Calu3 (cell line): ENCODE measurements around the gene RAB40B. TPM values are rescaled to one million over a fixed set of nuclear protein-coding genes. Genes with fewer than 3 reads are reported as not detected.

Experiments used
- BruUV-seq: library from RNA; stranded (reverse); fragments of 400-500 nt; replicated peaks from 2 replicates; lab custom pipeline; 2021; lab: Mats Ljungman, UMichigan
- CTCF ChIA-PET: fragments of 300-600 bp; sonication (Branson Sonifier 250); formaldehyde crosslinking; loops from one replicate; lab custom pipeline; 2022; ENCODE audit warnings: antibody characterized with exemption; lab: Charles Lee
- DNase-seq: peaks from one replicate; pipeline ENCODE4 v3.0.0; 2022
- H3K27ac Mint-ChIP-seq: one replicate; pipeline ENCODE4 v1.8.0; 2022; ENCODE audit warnings: mixed read lengths; ENCODE audit not compliant: unreplicated experiment
- H3K27me3 Mint-ChIP-seq: one replicate; pipeline ENCODE4 v1.8.0; 2022; ENCODE audit warnings: mixed read lengths; ENCODE audit not compliant: unreplicated experiment
- H3K36me3 Mint-ChIP-seq: one replicate; pipeline ENCODE4 v1.8.0; 2022; ENCODE audit warnings: mild to moderate bottlenecking, moderate library complexity, mixed read lengths; ENCODE audit not compliant: insufficient read depth, unreplicated experiment
- H3K4me1 Mint-ChIP-seq: one replicate; pipeline ENCODE4 v1.8.0; 2022; ENCODE audit warnings: mild to moderate bottlenecking, low read depth, mixed read lengths; ENCODE audit not compliant: unreplicated experiment
- H3K4me3 Mint-ChIP-seq: one replicate; pipeline ENCODE4 v1.8.0; 2022; ENCODE audit warnings: mild to moderate bottlenecking, low read depth, moderate library complexity, mixed read lengths; ENCODE audit not compliant: unreplicated experiment
- H3K9me3 Mint-ChIP-seq: one replicate; pipeline ENCODE4 v1.8.0; 2022; ENCODE audit warnings: low read depth, mixed read lengths; ENCODE audit not compliant: unreplicated experiment
- CTCF ChIP-seq: fragments of 200-600 bp; IDR thresholded peaks from one replicate; pipeline ENCODE4 v1.8.0; 2022; ENCODE audit warnings: antibody characterized with exemption; ENCODE audit not compliant: unreplicated experiment
- intact Hi-C: fragments of 100-400 bp; cut with micrococcal nuclease; formaldehyde crosslinking; loops from one replicate; pipeline ENCODE4 v1.10.0; 2022; ENCODE audit not compliant: unreplicated experiment
- total RNA-seq: library from RNA; stranded (reverse); gene quantifications from 2 replicates; pipeline ENCODE4 v1.2.3, GENCODE V29; 2022

Gene RAB40B
- total RNA-seq, 1 experiment from 2014 or later: 21.9 TPM

DNA sequence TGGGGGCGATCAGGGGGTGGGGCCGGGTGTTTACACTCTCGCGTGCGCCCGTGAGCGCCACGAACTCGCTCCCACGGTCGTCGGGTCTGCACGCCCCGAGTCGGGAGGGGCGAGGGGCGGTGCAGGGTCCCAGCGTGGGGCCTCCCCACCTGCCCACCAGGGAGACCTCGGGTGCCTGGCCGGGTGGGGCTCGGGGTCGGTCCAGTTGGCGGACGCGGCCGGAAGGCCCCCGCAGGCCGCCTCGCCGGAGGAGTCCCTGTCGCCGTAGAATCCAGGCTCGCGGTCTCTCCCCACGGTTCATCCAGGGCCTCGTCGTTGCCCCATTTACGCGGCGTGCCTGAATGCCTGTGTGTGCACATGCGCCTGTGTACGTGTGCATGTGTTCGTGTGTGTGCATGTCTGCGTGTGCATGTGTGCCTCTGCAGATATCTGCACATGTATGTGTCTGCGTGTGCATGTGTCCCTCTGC is 510 bp upstream of the RAB40B start:
- no peak for DNase-seq
- H3K27me3 Mint-ChIP-seq: no peaks in the 10 kb centered on the region
- peaks cover 4% of the 10 kb centered on the region for H3K9me3 Mint-ChIP-seq
- TF ChIP-seq CTCF: no peak
- H3K4me3 Mint-ChIP-seq: peak overlapping the region; percentile 73
- peak overlapping the region; percentile 85 for H3K27ac Mint-ChIP-seq
- no TSS peak for BruUV-seq
- H3K36me3 Mint-ChIP-seq: peaks cover 41% of the 10 kb centered on the region
- intact Hi-C loops: no loop called here
- CTCF ChIA-PET: interaction anchor here (1.0 kb wide), 1 partner anchor 12 kb away, joined by 5 read pairs; no protein-coding TSS in a partner anchor
- peaks cover 13% of the 10 kb centered on the region for H3K4me1 Mint-ChIP-seq

DNA sequence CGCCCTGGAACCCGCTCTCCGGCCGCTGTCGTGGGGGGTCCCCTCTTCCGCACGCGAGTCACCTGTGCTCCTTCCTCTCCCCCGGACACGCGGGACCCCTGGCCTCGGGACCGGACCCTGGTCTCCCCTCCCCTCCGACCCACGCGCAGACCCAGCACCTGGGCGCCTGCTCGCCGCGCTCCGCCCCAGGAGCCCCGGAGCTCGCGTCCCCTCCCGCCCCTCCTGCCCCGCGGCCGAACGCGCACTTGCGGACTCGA is 762 bp downstream of the RAB40B start:
- no TSS peak for BruUV-seq
- DNase-seq: no peak
- Mint-ChIP-seq H3K4me1 (peaks cover 9% of the 10 kb centered on the region), H3K27ac (no peak overlapping the region), H3K36me3 (peaks cover 41% of the 10 kb centered on the region), H3K4me3 (peak overlapping the region; percentile 73), H3K27me3 (no peaks in the 10 kb centered on the region), H3K9me3 (peaks cover 4% of the 10 kb centered on the region)
- CTCF ChIA-PET: no interaction called here
- no peak for TF ChIP-seq CTCF
- intact Hi-C loops: no loop called here

DNA sequence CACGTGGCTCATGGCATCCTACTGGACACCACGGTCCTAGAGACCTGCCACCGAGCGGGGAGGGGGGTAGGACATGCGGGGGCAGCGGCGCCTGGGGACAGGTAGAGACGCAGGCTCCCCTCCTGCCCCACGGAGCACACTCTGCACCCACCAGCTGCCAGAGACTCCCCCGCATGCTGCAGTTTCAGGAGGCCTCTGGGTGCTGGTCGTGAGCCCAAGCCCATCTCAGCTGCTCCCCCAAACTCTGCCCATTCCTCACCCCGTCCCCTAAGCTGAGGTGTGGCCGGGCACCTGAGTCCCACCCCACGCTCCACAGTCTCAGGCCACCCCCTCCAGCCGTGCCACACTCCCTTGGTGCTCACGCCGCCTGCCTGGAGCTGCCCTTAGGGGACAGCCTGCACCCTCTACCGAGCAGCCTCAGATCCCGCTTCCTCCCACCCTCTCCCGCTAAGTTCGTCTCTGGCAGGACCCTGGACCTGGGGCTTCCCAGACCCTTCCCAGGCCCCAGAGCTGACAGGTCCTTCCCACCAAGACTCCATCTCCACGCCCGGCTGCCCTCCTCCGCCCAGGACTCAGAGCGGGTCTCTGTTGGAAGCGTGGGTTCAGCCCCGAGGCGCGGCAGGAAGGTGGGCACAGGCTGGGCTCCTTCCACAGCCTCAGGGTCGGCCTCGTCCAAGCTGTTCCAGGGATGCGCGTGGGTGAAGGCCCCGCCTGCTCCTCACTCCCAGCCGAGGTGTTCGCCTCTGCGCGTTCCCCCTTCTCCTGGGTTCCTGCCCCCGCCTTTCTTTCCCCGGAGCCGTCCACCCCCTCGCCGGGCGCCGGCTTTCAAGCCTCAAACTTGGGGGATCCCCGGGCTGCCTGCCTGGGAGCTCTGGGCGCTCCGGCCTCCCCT is 1.3 kb downstream of the RAB40B start:
- Mint-ChIP-seq H3K27me3 (no peaks in the 10 kb centered on the region), H3K27ac (no peak overlapping the region), H3K4me1 (peaks cover 9% of the 10 kb centered on the region), H3K36me3 (peaks cover 41% of the 10 kb centered on the region), H3K9me3 (peaks cover 4% of the 10 kb centered on the region), H3K4me3 (peak overlapping the region; percentile 73)
- CTCF ChIA-PET: no interaction called here
- DNase-seq: peak; percentile 34
- no peak for TF ChIP-seq CTCF
- intact Hi-C loops: no loop called here
- no TSS peak for BruUV-seq

GRCh38 chr17:82696259-82696658 is 2.2 kb downstream of the RAB40B start:
- H3K27me3 Mint-ChIP-seq: no peaks in the 10 kb centered on the region
- no peak overlapping the region for H3K27ac Mint-ChIP-seq
- peaks cover 11% of the 10 kb centered on the region for H3K4me1 Mint-ChIP-seq
- H3K4me3 Mint-ChIP-seq: no peak overlapping the region
- CTCF ChIA-PET: no interaction called here
- no TSS peak for BruUV-seq
- intact Hi-C loops: no loop called here
- H3K9me3 Mint-ChIP-seq: peaks cover 4% of the 10 kb centered on the region
- peaks cover 41% of the 10 kb centered on the region for H3K36me3 Mint-ChIP-seq
- no peak for TF ChIP-seq CTCF
- DNase-seq: no peak
